ENCODE measurements around the gene ATP9B.
A peak's percentile ranks its signal among the peaks of the same experiment; 100 is the strongest.
"Not testable (repeated sequence)": the region's sequence is repeated elsewhere in the genome, so short reads cannot be mapped to it uniquely, and the experiment has no call there.

Gene ATP9B

GRCh38 chr18:79250301-79250981, 181.2 kb downstream of the ATP9B start:
- no peak for DNase-seq

DNA sequence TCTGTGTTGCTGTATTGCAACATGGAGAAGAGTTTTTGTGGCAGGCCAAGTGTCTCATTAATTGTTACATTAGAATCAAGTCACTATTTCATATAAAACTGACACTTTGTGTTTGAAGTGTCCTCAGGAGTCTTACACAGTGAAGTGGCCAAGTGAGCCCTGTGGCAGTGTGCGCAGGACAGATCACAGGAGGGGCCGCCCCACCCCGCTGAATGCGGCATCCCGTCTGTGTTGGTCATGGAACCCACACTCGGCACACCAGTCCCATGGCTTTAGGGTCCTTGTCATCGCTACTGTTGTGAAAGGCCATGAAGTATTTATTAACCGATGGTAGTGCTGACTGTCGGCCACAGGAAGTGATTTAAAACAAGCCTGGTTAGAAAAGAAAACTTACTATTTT, 181.8 kb downstream of the ATP9B start:
- DNase-seq = no peak

DNA sequence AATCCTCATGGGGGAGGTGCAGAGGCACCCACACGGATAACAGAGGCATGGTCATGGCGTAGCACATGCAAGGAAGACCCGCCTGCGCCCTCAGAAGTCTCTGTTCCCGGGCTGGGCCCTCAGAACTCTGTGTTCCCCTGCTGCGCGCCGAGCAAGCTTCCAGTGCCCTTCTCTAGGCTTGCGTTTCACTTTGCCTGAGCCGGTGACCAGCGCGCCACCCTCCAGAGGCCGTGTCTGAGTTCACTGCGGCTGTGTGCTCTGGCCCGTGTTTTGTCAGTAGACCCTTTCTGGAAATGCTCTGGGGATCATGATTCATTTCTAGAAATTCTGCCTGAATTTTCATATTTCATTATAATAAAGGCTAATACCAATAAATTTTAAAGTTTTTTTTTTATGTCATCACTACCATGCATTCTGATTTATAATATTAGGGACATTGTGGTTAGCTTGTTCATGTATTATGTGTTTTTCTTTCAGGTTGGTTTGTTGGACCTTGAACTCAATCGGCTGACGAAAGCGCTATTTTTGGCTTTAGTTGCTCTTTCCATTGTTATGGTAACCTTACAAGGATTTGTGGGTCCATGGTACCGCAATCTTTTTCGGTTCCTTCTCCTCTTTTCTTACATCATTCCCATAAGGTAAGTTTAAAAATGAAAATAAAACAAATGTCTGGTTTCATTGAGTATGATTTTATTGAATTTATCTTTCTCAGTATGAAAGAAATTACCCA, 183.9 kb downstream of the ATP9B start:
- DNase-seq = no peak

GRCh38 chr18:79257480-79257879, 188.3 kb downstream of the ATP9B start:
- DNase-seq = no peak

- DNase-seq = no peak
These were observed 189.3 kb downstream of the ATP9B start for GRCh38 chr18:79258447-79258846.

DNA sequence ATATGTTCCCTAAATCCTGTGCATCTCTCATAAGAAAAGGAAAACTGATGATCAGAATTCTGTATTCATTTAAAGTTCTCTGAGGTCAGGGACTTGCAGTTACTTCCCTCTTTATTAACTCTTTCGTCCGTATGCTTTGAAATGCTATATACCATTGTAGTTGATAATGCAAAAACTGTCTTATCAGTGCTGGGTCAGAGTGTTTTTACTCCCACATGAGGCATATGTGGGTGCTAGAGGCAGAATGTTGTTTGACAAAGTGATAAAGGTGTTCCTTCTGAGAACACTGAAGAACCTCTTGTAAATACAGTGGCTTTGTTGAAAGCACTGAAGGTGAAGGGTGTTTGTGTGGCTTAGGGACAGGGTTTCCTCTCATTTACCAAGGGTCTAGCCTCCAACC, 190.0 kb downstream of the ATP9B start:
- DNase-seq = no peak

DNA sequence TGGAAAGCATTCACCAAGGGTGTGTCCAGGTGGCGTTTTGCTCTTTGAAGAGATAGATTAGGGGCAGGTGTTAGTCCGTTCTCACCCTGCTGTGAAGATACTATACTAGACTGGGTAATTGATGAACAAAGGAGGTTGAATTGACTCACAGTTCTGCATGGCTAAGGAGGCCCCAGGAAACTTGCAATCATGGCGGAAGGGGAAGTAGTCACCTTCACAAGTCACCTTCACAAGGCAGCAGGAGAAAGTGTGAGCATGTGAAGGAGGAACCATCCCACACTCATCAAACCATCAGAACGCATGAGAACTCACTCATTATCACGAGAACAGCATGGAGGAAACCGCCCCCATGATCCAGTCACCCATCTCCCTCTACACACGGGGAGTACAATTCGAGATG, 190.8 kb downstream of the ATP9B start:
- no peak for DNase-seq

DNA sequence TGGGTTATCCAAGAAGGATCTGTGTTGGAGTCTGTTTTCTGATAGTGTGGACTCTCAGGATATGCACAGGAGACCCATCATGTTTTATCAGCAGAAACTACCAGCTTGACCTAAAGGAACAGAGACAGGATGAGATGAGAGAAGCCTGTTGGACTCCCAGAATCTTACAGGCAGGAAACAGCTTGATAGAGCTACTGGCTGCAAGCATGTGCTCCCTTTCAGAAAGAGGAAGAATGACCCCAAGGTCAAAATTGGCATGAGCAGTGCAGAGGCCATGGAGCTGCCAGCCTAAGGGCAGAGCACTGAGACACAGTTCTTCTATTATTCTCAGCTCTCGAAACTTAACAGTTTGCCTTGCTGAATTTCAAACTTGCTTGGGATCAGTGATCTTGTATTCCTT, 191.3 kb downstream of the ATP9B start:
- no peak for DNase-seq

DNA sequence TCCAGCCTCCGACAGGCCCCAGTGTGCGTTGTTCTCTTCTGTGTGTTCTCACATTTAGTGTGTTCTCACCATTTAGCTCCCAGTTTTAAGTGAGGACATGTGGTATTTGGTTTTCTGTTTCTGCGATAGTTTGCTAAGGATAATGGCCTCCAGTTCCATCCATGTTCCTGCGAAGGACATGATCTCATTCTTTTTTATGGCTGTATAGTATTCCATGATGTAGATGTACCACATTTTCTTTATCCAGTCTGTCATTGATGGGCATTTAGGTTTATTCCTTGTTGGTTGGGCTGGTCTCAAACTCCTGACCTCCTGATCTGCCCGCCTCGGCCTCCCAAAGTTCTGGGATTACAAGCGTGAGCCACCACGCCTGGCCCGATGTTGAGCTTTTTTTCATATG, 195.9 kb downstream of the ATP9B start:
- not testable (repeated sequence) for DNase-seq

DNA sequence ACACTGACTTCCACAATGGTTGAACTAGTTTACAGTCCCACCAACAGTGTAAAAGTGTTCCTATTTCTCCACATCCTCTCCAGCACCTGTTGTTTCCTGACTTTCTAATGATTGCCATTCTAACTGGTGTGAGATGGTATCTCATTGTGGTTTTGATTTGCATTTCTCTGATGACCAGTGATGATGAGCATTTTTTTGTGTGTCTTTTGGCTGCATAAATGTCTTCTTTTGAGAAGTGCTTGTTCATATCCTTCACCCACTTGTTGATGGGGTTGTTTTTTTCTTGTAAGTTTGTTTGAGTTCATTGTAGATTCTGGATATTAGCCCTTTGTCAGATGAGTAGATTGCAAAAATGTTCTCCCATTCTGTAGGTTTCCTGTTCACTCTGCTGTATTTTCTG, 202.6 kb downstream of the ATP9B start:
- not testable (repeated sequence) for DNase-seq

- no peak for DNase-seq
These were observed 203.7 kb downstream of the ATP9B start for GRCh38 chr18:79272916-79273315.

DNA sequence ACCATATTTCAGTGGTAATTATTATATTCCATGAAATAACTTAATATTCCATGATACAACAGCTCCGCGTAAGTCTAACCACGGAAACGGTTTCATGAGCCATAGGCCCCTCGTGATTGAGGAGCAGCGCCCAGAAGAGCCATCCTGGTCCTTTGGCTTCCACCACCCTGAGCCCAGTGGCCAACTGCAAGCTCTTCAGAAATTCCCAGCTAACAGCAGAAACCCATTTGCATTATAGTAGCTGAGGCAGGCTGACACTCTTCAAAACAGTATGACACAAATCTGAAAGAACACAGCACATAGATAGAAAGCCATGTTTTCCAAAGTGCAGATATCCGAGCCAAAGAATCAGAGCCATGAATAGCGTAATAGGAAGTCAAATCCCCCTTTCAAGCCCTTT, 205.6 kb downstream of the ATP9B start:
- no peak for DNase-seq

GRCh38 chr18:79275461-79275860, 206.3 kb downstream of the ATP9B start:
- DNase-seq = no peak

DNA sequence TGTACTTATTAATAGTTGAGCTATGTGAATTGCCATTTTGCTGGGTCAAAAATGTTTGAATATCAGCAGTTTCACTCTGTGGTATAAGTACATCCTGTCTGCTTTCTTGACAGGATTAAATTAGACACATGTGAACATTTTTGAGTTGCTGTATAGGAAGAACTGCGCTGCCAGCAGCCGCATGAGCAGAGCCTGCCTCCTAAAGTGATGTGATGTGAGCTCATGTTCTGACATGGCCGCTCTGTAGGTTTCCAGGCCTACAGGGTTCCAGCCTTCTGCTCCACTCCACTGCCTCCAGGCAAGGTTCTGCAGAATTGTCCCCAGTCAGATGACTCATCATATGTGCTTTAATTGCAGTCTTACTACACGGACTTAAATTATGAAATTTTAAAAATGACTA, 206.8 kb downstream of the ATP9B start:
- DNase-seq = peak; percentile 20

GRCh38 chr18:79278896-79279295, 209.7 kb downstream of the ATP9B start:
- DNase-seq = no peak

GRCh38 chr18:79283131-79283810, 214.1 kb downstream of the ATP9B start:
- no peak for DNase-seq

- DNase-seq = no peak
These were observed 214.7 kb downstream of the ATP9B start for GRCh38 chr18:79283929-79284328.

- DNase-seq = not testable (repeated sequence)
These were observed 216.0 kb downstream of the ATP9B start for GRCh38 chr18:79285191-79285590.

- DNase-seq = not testable (repeated sequence)
These were observed 221.2 kb downstream of the ATP9B start for GRCh38 chr18:79290409-79290808.

- no peak for DNase-seq
These were observed 221.7 kb downstream of the ATP9B start for GRCh38 chr18:79290876-79291275.

DNA sequence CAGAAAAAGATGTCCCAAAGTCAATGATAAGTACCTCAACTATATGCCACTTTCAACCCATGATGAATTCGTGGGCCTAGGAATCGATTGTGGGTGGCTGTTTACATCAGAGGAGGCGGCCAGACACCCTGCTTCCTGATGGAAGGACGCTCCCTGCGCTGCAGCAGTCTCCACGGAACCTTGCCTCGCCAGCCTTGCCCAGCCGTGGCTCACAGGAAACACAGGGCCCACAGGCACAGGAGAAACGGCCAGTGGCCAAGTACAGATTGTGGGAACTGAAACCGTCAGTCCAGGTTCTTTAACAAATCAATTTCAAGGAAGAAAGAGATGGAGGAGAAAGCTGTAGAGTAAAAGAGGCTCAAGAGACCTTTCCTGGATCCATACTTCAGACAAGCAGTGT, 225.0 kb downstream of the ATP9B start:
- no peak for DNase-seq

GRCh38 chr18:79299272-79299671, 230.1 kb downstream of the ATP9B start:
- no peak for DNase-seq

DNA sequence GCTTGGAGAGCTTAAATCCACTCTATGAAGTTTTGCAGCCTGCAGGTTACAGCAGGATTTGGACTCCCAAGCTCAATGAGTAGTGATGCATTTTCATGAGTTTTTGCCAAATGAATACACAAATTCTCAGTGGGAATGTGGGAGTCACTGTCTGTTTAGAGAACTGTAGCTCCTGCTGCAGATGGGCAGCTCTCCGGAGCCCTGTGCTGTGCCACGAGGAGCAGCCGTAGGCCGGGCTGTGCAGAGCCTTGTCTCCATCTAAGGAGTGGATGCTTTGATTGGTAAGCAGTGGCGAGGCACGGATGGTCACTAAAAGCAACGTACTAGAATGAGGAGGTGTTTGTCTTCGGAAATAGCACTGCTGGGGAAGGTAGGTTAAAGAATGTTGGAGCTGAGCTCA, 230.5 kb downstream of the ATP9B start:
- no peak for DNase-seq

GRCh38 chr18:79300413-79300812, 231.2 kb downstream of the ATP9B start:
- no peak for DNase-seq

Measured in activated CD4-positive, alpha-beta T cell treated with anti-CD3 and anti-CD28 coated beads, Interleukin-2, Interleukin-6, amounts not matched to agents 100 ng/mL and 50 ng/mL, durations not matched to agents 16 hours and 8 hours (primary cell).